ENCODE measurements around the gene NKX2-4. TPM values are rescaled to one million over a fixed set of nuclear protein-coding genes. Genes with fewer than 3 reads are reported as not detected.
"Not testable (repeated sequence)": the region's sequence is repeated elsewhere in the genome, so short reads cannot be mapped to it uniquely, and the experiment has no call there.

NKX2-4 gene
- total RNA-seq (ENCODE audit: insufficient read depth, low replicate concordance): not detected

DNA sequence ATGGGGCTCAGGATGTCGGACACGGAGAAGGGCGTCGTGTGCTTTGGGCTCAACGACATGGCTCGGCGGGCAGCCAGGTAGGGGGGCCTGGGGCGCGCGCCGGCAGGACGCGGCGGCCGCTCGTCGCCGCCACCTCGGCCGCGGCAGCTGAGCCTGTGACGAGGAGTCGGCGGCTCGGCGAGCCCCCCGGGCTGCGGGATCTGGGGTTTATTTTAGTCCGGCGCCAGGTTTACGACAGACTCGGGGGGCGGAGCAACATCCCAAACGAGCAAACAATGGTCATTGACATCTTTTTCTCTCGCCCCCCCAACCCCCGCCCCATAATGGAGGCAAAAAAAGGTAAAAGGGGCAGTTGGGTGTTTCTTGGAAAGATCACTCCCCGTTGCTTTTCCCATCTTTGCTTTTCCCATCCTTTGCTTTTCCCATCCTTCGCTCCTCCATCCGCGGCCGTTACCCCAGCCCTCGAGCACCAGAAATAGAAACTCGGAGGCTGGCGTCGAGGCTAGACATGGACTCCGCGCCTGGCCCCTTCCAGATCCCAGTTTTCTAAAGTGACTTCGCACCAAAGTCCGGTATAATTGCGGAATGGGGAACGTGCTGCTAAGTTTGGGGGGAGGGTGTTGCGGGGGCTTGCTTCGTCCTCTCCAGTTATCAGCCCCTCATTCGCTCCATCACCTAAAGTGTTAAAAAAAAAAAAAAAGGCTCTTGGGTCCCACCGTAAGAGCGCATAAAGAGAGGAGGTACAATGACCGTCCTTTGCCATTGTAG is at the start of gene NKX2-4:
TSS of gene NKX2-4 (minus strand) at position 186 of the 768 bp plus-strand sequence. CDS start at position 59, 127 bp downstream.
- no peak for DNase-seq (ENCODE audit: low spot score)

DNA sequence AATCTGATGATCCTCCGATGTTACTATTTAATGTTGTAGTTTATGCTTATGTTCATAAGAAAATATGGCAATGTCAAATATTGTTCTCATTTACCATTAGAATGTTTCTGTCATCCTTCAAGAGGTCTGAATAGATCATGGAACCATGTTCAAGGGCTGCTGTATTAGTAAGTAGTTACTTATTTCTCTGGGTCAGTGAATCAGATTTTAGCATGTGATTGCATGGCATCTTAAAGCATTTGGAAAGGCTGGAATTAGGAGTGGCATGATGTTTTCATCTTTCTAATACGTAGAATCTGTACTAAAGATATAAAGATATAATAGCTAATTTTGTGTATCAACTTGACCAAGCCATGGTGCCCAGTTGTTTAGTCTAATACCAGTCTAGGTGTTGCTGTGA is 40.5 kb upstream of the NKX2-4 start:
- no peak for DNase-seq (ENCODE audit: low spot score)

DNA sequence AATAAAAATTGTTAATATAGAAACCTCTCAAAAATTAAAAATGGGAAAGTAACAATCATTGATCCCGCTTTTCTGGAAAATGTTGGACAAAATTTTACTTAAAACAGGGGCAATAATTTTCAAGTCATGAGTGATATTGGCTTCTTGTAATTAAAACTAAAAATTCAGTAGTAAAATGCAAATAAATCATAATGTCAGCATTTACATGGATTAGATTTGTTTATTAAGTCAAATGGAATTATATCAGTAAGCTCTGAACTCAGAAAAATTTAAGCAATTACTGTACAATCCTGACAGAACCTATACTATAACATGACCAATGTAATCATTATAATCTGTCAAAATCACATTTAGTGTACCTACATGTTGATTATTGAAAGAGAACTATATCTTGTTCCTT is 39.9 kb upstream of the NKX2-4 start:
- DNase-seq (ENCODE audit: low spot score): no peak

DNA sequence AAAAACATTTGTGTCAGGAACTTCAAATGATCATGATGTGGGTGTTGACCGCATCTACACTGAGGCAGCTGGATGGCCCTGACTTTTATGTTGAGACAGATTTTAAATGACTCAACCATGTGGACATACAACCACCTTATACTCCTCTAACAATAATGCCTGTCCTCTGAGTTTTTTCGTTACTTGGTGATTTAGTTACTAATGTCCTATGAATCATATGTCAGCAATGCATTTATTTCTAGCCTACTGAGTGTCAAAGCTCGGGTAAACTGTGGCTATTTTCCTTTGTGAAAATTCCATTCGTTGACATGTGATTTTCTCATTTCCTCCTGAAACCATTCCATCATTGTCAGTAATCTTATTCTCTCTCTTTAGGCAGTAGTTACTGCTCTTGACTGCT is 38.9 kb upstream of the NKX2-4 start:
- no peak for DNase-seq (ENCODE audit: low spot score)

DNA sequence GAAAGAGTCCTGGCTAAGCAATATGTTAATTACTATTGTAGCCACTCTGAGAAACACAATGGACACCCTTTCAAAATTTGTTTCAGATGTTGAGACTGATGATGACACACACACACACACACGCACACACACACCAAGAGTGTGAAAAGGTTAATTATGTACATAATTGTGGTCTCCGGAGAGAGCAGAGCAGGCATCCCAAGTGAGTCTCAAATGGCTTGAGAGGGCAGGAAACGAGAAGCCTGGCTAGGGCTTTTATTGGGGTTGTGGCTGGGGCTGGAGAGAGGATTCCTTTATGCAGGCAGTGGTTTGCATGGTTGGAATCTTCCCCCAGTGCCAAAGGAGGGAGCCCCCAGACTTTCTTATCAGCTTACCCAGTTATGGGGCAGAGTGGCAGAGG is 38.2 kb upstream of the NKX2-4 start:
- DNase-seq (ENCODE audit: low spot score): no peak

DNA sequence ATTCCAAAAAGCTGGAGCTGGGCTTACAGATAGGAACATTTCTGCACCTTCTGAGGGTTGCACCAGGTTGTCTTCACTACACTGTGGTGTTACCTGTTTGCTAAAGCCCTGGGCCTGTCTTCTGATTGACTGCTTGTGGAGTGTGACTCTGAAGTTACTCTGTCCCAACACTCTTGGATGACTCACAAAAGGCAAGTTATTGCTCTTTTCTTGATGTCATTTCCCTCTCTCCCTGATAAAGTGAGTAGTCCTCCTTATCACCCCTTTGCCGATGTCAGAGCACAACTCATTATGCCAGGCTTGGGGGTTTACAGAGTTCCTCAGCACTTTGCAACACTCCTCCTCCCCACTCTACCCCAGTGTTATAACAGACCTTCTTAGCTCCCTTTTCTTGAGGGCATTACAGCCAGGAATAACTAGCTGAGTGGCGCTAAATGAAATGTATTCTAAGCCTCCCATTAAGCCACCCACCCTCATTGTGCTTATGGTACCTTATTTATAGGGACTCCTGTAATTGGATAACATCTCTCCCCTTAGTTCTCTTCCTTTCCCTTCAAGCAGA is 36.1 kb upstream of the NKX2-4 start:
- DNase-seq (ENCODE audit: low spot score): no peak

DNA sequence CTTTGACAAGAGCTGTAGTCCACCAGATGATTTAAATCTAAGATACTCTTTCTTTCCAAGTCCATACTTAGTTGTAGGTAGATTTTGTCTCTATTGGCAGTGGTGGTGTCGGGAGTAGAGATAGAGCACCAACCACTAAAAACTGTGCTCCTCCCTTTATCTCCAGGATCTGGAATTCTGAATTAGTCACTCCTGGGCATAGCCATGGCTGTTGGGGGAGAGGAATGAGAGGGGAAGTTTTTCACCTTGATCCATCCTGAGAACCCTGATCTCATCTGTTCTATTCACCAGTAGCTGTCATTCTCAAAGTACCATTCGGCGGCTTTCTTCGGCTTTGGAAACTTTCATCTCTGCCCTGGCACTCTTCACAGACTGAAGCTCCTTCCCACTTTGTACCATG is 35.6 kb upstream of the NKX2-4 start:
- DNase-seq (ENCODE audit: low spot score): no peak

DNA sequence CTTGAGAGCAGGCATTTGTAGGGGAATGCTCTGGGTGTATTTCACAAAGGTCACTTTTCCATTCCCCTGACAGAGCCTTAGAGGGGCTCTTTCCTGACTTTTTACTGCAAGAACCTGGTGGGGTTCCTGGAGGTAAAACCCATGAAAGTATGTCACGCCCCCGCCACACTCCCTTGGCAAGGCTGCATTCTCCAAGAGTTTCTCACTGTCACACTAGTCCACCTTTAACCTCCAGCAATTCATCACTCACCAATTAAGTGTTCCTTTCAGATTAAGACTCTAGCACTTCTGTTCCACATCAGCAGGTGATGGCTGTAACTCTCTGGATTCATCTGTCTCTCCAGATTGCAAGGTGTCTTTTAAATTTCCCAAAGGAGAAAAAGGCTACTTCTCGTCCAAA is 32.7 kb upstream of the NKX2-4 start:
- DNase-seq (ENCODE audit: low spot score): no peak

DNA sequence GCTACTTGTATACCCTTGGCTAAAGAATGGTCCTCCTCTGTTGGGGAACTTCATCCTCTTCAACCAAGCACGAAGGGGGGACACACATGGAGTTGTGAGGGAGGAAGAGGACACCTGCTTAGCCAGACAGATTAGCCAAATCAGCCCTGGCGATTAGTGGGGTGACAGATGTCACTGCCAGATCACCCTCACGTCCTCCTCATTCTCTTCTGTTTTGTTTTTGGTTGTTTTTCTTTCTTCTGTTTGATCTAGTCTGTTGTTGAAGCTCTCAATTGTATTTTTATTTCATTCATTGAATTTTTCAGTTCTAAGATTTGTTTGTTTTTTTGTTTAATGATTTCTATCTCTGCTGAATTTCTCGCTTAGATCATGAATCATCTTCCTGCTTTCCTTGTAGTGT is 27.5 kb upstream of the NKX2-4 start:
- no peak for DNase-seq (ENCODE audit: low spot score)

DNA sequence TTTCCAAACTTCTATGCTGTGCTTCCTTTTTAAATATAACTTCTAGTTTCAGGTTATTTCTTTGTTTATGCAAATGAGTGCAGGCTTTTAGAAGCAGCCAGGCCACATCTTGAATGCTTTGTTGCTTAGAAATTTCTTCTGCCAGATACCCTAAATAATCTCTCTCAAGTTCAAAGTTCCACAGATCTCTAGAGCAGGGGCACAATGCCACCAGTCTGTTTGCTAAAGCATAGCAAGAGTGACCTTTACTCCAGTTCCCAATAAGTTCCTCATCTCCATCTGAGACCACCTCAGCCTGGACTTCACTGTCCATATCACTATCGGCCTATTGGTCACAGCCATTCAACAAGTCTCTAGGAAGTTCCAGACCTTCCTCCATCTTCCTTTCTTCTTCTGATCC is 26.4 kb upstream of the NKX2-4 start:
- not testable (repeated sequence) for DNase-seq (ENCODE audit: low spot score)

DNA sequence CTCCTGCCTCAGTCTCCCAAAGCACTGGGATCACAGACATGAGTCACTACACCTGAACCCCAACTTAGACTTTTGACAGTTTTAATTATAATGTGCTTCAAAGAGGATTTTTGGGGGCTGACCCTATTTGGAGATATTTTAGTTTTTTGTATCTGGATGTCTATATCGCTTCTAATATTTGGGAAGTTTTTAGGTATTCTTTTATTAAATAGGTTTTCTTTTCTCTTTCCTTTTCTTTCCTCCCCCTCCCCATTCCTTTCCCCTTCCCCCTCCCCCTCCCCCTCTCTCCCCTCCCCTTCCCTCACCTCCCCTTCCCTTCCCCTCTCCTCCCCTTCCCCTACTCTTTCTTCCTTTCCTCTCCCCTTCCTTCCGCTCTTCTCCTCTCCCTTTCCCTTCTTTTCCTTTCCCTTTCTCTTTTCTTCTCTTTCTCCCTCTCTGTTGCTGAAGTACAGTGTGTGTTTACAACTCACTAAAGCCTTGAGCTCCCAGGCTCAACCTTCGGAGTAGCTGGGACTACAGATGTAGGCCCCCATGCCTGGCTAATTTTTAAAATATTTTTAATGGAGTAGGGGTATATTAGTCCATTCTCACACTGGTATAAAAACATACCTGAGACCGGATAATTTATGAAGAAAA is 24.4 kb upstream of the NKX2-4 start:
- no peak for DNase-seq (ENCODE audit: low spot score)

DNA sequence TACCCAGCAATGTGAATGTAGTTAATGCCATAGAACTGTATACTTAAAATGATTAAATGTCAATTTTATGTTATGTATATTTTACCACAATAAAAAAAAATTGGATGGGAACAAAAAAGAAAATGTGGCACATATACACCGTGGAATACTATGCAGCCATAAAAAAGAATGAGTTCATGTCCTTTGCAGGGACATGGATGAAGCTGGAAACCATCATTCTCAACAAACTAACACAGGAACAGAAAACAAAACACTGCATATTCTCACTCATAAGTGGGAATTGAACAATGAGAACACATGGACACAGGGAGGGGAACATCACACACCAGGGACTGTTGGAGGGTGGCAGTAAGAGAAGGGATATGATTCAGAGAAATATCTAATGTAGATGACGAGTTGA is 21.8 kb upstream of the NKX2-4 start:
- DNase-seq (ENCODE audit: low spot score): not testable (repeated sequence)

DNA sequence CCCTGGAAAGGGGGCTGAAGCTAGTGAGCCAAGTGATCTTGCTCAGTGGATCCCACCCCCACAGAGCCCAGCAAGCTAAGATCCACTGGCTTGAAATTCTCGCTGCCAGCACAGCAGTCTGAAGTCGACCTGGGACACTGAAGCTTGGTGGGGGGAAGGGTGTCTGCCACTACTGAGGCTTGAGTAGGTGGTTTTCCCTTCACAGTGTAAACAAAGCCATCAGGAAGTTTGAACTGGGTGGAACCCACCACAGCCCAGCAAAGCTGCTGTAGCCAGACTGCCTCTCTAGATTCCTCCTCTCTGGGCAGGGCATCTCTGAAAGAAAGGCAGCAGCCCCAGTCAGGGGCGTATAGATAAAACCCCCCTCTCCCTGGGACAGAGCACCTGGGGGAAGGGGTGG is 16.7 kb upstream of the NKX2-4 start:
- DNase-seq (ENCODE audit: low spot score): not testable (repeated sequence)

DNA sequence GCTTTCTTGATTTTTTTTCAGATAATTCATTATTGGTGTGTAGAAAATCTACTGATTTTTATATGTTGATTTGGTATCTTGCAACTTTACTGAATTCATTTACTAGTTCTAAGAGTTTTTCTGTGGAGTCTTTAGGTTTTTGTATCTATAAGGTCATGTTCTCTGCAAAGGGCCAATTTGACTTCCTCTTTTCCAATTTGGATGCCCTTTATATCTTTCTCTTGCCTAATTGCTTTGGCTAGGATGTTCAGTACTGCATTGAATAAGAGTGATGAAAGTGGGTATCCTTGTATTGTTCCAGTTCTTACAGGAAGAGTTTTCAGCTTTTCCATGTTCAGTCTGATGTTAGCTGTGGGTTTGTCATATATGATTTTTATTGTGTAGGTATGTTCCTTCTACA is 14.4 kb upstream of the NKX2-4 start:
- no peak for DNase-seq (ENCODE audit: low spot score)

DNA sequence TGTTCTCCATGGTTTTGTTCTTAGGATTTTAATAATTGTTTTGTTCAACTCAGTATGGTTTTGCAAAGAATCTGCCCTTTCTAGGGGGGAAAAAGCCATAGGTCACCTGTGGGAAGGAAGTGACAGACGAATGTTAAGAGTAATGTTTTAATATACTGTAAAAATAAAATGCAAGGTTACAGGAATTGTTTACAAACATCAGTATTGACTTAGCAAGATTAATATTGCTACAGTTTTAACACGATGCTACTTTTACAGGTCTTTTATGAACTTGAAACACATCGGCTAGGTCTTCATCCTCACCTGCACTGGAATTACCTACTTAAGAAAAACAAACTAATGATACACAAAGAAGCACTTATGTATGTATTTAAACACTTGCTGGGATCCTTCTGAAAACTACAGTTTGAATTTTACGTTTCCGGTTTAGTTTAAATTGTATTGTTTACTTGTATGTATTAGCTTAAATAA is 1.7 kb upstream of the NKX2-4 start:
- DNase-seq (ENCODE audit: low spot score): no peak

DNA sequence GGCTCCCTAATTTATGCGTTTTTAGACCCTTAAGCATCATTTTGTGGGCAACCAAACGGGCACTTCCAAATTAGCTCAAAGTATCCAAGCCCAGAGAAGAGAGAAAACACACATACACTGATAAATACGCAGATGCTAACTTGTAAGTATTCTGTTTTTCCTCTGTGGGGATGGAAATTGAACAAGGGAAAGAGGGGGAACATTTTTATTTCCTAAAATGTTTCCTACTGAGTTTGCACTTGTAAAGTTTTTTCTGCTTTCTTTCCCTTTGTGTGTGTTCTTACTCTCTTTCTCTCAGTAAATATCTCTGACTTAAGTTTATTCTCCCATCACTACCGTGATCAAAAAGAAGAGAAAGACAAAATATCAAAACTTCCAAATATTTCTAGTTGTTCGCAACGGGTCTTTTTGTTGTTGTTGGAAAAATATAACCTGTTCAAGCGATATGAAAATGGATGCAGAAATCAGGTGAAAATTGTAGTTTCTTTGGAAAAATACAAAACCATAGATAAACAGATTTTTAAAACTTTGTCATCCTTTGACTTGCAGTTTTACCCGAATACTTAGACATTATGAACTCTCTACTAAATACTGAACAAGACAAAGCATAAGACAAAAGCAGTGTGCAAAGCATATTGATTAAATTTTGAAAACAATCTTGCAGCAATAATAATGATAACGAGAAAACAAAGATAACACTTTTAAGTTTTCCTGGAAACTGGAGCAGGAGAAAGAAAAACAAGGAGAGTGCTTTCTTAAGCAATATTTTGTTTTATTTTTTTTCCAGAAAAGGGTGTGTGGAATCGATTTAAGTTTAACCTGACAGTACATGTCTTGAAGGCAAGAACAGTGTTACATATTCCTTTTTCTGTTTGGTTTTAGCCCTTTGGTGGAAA is 1.0 kb upstream of the NKX2-4 start:
- DNase-seq (ENCODE audit: low spot score): no peak

DNA sequence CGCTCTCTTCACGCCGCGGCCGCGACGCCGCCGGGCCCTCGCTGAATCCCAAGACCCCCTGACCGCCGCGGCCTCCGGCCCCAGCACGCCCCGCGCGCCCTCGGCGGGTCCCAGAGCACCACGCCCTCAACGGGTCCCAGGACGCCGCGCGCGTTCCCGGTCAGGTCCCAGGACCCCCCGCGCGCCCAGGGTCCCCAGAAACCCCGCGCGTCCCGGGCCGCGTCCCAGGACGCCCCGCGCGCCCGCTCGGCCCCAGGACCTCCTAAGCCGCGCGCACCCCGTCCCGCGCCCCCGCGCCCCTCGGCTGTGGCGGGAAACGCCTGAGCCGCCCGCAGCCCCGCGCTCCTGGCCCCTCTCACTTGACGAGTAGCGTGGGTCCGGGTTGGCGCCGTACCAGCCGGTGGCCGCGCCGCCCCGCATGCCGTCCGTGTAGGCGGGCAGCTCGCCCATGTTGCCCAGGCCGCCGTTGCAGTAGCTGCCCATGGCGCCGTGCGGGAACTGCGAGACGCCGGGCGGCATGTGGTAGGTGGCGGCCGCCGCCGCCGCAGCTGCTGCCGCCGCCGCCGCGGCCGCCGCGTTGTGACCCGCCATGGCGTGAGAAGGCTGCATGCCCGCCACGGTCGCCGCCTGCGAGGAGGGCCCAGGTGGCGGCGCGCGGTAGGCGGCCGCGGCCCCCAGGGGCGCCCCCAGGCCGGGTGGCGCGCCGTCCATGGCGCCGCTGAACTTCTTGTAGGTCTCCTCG is 556 bp downstream of the NKX2-4 start:
- DNase-seq (ENCODE audit: low spot score): no peak

DNA sequence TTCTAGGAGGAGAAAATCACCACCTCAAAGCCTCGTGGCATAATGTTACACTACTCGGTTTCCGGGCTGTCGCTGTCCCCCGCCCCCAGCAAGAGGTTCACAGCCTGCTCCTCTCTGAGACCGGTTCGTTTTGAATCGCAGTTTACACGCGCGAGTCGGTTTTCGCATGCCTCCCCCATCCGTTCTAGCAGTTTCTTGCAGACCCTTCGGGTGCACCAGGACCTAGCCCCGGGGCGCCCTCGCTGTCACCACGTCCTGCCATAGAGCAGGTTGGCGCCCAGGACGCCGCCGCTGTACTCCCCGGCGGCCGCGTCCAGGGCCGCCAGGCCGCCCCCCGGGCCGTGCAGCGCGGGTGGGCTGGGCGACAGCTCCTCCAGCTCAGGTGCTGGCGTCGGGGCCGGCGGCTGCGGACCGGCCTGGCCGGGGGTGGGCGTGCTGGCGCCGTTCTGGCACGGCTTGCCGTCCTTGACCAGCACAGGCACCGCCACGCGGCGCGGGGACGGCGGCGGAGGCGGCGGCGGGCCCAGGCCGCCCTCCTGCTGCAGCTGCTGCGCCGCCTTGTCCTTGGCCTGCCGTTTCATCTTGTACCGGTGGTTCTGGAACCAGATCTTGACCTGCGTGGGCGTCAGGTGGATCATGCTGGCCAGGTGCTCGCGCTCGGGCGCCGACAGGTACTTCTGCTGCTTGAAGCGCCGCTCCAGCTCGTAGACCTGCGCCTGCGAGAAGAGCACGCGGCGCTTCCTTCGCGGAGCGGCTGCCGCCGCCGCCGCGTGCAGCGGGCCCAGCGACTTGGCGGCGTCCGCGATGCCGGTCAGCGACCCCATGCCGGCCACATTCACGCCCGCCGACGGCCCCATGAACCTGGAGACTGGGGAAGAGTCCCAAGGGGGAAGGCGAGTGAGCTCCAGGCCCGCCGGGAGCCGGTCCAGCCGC is 1.4 kb downstream of the NKX2-4 start:
- DNase-seq (ENCODE audit: low spot score): no peak

DNA sequence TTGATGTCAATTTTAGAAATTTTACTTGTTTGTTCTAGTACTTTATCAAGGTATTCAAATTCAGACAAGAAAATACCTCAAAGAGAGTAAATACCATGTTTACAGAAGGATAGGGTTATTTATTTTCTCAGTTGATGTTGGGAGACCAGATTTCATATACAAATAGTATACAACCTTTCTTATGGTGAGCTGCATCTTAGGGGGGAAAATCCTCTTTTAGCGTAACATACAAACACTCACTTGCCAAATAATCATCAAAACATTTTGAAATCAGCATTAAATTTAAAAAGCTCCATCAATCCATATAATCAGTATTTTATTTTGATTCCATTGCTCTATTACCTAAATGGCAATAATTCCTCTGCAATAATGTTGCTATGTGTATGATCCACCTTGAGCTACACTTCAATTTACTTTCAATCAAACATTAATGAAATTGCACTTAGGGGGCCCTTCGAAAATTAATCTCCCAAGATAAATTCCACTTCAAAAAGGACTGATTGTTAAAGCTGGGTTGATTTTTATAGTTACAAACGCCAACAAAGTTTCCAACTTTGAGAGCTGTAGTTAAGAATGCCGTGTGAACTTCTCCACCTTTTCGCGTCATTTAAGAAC is 2.2 kb downstream of the NKX2-4 start:
- DNase-seq (ENCODE audit: low spot score): no peak

DNA sequence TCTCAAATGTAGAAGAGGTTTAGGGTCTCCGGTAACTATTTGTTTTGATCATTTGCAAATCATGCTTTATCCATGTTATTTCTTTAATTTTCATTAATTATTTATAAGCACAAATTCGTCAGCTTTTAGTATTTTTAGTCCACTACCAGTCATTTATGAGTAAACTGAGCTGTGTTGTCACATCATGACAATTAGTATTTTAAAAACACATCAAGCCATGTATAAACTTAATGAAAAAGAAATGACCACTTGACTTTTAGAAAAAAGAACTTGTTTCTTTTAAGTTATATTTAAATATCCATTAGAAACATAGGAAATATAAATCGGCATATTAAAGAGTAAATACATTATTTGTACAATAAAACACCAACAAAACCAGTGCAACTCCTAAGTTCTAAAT is 2.8 kb downstream of the NKX2-4 start:
- no peak for DNase-seq (ENCODE audit: low spot score)
